ENCODE data around the gene STPG4. TPM values are rescaled to one million over a fixed set of nuclear protein-coding genes. Genes with fewer than 3 reads are reported as not detected.
A peak's percentile ranks its signal among the peaks of the same experiment; 100 is the strongest.
"Not testable (repeated sequence)": the region's sequence is repeated elsewhere in the genome, so short reads cannot be mapped to it uniquely, and the experiment has no call there.

STPG4 gene
- total RNA-seq, 1 donor, result 0.09 TPM

DNA sequence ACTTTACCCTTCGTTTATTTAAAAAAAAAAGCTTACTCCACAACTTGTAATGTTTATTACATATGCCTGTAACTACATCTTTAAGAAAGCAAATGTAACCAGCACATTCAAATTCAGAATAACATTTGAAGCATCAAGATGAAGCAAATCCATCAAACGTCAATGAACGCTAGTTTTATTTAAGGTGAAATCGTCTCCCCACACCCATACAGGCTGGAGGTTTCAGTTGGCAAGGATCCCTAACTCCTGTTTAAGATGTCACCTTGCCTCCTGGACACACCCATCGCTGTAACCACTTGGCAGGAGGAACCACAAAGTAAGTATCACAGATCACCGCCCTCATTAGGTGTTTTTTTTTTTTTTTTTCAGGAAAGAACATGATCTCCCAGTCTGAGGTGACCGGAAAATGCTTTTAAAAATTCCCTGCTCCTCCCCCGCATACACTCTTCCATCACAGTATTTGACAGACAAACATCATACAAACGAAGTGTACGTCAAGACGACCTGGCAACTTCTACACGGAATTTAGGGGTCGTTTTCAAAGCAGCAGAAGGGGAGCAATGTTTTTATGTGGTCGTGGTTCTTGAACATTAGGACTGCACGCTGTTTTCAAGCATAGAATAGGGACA is 19.7 kb upstream of the STPG4 start:
- TF ChIP-seq, protein P1, sequence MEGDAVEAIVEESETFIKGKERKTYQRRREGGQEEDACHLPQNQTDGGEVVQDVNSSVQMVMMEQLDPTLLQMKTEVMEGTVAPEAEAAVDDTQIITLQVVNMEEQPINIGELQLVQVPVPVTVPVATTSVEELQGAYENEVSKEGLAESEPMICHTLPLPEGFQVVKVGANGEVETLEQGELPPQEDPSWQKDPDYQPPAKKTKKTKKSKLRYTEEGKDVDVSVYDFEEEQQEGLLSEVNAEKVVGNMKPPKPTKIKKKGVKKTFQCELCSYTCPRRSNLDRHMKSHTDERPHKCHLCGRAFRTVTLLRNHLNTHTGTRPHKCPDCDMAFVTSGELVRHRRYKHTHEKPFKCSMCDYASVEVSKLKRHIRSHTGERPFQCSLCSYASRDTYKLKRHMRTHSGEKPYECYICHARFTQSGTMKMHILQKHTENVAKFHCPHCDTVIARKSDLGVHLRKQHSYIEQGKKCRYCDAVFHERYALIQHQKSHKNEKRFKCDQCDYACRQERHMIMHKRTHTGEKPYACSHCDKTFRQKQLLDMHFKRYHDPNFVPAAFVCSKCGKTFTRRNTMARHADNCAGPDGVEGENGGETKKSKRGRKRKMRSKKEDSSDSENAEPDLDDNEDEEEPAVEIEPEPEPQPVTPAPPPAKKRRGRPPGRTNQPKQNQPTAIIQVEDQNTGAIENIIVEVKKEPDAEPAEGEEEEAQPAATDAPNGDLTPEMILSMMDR (IDR thresholded peaks at IDR 0.05; ENCODE audit: insufficient read depth, low read length), result no peak
- peak overlapping the region; percentile 96 for H3K4me3 ChIP-seq (ENCODE audit: low read depth, low read length)
- peak; percentile 55 for DNase-seq (ENCODE audit: low read depth)

DNA sequence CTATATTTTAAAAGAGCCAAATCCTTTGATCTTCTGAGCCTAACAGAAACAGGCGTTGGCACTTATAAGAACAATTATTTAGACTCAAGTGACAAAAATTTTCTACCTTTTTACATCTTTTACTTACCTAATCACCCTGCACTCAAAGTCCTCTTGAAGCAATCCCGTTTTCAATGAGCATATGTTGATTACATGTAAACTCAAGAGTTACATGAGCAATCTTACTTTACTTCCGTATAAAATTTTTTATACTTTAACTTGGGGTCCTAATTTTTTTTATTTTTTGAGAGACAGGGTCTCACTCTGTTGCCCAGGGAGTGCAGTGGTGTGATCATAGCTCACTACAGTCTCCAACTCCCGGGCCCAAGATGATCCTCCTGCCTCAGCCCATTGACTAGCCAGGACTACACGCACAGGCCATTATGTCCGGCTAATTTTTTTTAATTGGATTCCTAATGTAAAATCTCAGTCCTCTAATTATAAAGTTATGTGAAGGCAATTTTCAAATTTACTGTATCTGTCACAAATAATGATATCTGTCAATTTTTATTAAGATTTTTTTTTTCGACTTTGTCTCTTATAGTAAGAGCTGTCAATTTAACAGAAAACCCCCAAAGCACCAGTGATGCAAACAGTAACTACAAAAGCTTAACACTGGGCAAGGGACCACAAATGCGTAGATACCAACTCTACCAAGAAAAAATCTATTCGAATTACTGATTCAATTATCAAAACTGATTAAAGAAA is 19.1 kb upstream of the STPG4 start:
- peak overlapping the region; percentile 96 for H3K4me3 ChIP-seq (ENCODE audit: low read depth, low read length)
- DNase-seq (ENCODE audit: low read depth), result no peak

DNA sequence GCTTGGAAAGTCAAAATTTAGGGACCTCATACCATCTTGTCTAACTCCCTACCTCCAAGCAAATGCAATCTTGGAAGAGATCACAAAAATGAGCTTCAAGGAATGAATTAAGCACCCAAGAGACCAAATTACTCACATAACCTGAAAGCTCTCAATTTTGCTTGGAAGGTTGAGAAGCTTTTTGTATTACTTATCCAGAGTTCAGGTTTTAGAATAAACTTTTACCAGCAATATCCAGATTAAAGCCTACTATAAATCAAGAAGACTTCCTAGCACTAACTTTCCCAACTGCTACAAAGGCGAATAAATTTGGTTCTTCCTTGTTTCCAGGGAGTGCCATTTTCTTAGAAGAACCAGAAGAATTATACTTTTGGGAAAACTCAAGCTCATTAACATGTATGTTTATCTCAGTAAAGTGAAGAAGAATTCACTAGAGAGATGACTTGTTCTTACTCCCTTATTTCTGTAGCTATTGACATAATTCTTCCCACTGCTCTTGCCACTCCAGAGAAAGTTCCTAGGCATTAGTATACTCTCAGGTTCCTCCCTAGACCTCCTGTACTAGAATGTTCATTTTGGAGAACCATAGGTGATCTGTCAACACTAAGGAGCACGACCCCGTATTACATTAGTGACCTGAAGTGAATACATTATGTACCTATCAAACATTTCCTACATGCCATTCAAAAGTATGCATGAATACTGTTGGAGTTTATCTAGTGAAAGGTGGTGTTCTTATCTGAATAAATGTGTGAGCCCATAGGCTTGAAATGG is 18.0 kb upstream of the STPG4 start:
- H3K4me3 ChIP-seq (ENCODE audit: low read depth, low read length), result peak overlapping the region; percentile 96
- DNase-seq (ENCODE audit: low read depth), result no peak
- TF ChIP-seq, protein P1 (IDR thresholded peaks at IDR 0.05; ENCODE audit: insufficient read depth, low read length), result no peak

More for the DNA sequence above, 19.1 kb upstream of the STPG4 start:
- TF ChIP-seq, protein P1 (IDR thresholded peaks at IDR 0.05; ENCODE audit: insufficient read depth, low read length), result no peak

DNA sequence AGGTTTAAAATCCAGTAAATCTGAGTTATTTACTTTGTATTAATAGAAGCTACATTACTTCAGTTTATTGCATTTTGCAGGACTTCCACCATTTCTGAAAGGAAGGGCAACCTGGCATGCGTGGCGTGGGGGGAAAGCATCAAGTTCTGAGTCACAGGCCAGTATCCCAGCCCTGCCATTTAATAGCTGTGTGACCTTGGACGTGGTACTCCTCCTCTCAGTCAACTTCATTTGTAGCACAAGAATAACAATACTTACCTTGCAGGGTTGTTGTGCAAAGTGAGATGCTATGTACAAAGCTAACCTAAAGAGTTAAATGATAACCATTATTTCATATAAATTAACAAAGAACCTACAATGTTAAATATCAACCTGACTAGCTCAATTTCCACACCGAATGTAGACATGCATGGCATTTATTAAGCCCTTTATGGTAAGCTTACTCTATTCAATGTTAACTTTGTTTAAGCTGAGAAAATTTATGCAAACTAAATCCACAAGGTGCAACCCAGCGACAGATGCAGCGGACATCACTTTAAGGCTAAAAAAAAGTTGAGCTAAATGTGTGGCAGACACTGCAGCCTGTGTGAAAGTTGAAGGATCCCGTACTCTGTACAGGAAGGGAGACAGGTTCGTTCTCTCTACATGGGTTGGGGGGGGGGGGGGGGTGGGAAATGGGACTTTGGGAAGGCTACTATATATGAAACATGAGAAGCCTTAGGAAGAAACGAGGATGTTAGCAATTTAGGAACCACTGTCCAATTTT is 17.2 kb upstream of the STPG4 start:
- TF ChIP-seq, protein P1 (IDR thresholded peaks at IDR 0.05; ENCODE audit: insufficient read depth, low read length), result no peak
- peak overlapping the region; percentile 96 for H3K4me3 ChIP-seq (ENCODE audit: low read depth, low read length)
- DNase-seq (ENCODE audit: low read depth), result no peak

DNA sequence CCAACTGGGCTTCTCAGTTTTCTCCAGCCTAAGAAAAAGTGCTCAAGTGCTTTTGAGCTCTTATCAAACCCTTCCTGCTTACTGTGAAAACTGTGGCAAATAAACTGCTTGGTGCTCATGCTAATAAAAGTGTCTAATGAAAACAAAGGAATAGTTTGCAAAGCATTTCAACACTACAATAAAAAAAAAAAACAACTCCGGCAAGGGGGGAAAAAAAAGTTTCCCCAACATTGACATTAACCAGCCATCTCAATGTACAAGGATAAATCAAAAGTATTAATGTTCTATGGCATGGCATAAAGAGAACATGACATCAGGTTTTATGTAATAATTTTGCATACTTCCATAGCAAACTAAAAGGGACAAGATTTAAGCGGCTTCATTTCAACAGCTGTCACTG is 14.7 kb upstream of the STPG4 start:
- DNase-seq (ENCODE audit: low read depth), result no peak
- TF ChIP-seq, protein P1 (IDR thresholded peaks at IDR 0.05; ENCODE audit: insufficient read depth, low read length), result no peak
- H3K4me3 ChIP-seq (ENCODE audit: low read depth, low read length), result no peak overlapping the region

DNA sequence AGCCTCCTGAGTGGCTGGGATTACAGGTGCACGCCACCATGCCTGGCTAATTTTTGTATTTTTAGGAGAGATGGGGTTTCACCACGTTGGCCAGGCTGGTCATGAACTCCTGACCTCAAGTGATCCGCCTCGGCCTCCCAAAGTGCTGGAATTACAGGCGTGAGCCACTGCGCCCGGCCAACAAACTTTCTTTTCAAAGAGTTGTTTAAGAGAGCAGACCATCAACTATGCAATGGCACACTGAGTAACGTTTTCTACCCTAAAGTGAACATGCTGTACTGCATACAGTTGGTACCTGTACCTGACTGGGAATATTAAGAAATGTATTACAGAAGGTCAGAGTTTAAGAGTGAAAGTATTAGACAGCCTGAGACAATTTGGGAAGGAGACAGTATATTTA is 13.8 kb upstream of the STPG4 start:
- H3K4me3 ChIP-seq (ENCODE audit: low read depth, low read length); DNase-seq (ENCODE audit: low read depth): not testable (repeated sequence)

Data from fibroblast of the aortic adventitia (primary cell).